ENCODE data around the gene TMEM14A.

Gene TMEM14A

GRCh38 chr6:52725143-52725534 is 54.2 kb downstream of the TMEM14A start:
- Histone ChIP-seq H3K4me3 (ENCODE audit: low read depth, low read length) (no peak overlapping the region), H3K23ac (ENCODE audit: low read length) (no peak overlapping the region), H3K79me1 (ENCODE audit: low read length) (no peaks in the 10 kb centered on the region), H2BK120ac (ENCODE audit: insufficient read depth, low read length, poor library complexity) (no peak overlapping the region), H3K4ac (ENCODE audit: low read depth, low read length) (no peak overlapping the region), H3K27me3 (ENCODE audit: insufficient read depth, low read length) (no peaks in the 10 kb centered on the region), H2AK5ac (ENCODE audit: low read length) (no peak overlapping the region), H3K18ac (ENCODE audit: low read length) (no peak overlapping the region), H3K9me3 (ENCODE audit: insufficient read depth, low read depth, low read length) (no peaks in the 10 kb centered on the region), H2BK12ac (ENCODE audit: low read length) (no peak overlapping the region), H4K91ac (ENCODE audit: low read depth, low read length) (no peak overlapping the region), H3K27ac (ENCODE audit: low read depth, low read length) (no peak overlapping the region), H3K14ac (ENCODE audit: low read length) (no peak overlapping the region), H3K4me1 (ENCODE audit: control insufficient read depth in 1 of 2, insufficient read depth in 2 of 2, low read length in 2 of 2) (peaks cover 2 to 3% of the 10 kb centered on the region in 2 experiments), H3K79me2 (ENCODE audit: control insufficient read depth, insufficient read depth, low read length, poor library complexity) (no peaks in the 10 kb centered on the region), H3K36me3 (ENCODE audit: control insufficient read depth in 1 of 2, insufficient read depth in 2 of 2, low read length in 2 of 2) (no peaks in the 10 kb centered on the region), H4K8ac (ENCODE audit: low read depth, low read length) (no peak overlapping the region), H2BK5ac (ENCODE audit: low read depth, low read length, poor library complexity) (no peak overlapping the region), H3K4me2 (ENCODE audit: low read length) (no peak overlapping the region), H3K9ac (ENCODE audit: low read length) (no peak overlapping the region), H4K12ac (ENCODE audit: low read depth, low read length) (no peak overlapping the region), H2AFZ (ENCODE audit: insufficient read depth, low read length, poor library complexity) (no peak overlapping the region)
- no CpG with 5 or more reads among the region's 3 CpGs for WGBS (ENCODE audit: extremely low coverage, insufficient coverage, insufficient read length)
- peak in 1 of 2 donors; percentile 3 for DNase-seq

DNA sequence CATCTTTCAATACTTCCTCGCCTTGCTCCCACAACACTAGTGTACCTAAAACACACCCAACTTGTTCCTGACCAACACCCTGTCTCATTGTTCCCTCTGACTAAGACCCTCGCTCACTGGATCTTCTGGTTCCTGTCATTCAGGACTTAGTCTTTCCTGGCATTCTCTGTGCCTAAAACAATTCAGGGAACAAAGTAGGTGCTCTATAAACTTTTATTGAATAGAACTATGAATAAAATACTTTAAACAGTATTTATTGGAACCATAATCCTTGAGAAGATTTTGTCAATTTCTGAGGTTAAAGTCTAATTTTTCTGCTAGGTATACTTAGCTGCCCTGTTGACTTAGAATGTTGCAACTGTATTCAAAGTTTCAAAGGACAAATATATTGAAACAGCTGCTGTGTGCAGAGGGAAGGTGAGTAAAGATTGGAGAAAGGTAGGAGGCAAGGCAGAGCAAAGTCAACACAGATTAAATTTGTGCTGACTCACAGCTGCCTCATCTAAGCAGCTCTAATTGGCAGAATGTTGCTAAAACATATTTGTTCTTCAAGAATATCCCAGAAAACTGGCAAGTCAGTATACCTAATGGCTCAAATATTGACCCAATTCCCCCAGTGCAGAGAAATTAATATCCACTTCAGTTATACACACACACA is 54.8 kb downstream of the TMEM14A start:
- Histone ChIP-seq H3K27me3 (ENCODE audit: insufficient read depth, low read length) (no peaks in the 10 kb centered on the region), H3K4me2 (ENCODE audit: low read length) (no peak overlapping the region), H3K4me1 (ENCODE audit: control insufficient read depth in 1 of 2, insufficient read depth in 2 of 2, low read length in 2 of 2) (peaks cover 2 to 3% of the 10 kb centered on the region in 2 experiments), H3K9ac (ENCODE audit: low read length) (no peak overlapping the region), H2AK5ac (ENCODE audit: low read length) (no peak overlapping the region), H3K79me2 (ENCODE audit: control insufficient read depth, insufficient read depth, low read length, poor library complexity) (no peaks in the 10 kb centered on the region), H3K23ac (ENCODE audit: low read length) (no peak overlapping the region), H3K36me3 (ENCODE audit: control insufficient read depth in 1 of 2, insufficient read depth in 2 of 2, low read length in 2 of 2) (no peaks in the 10 kb centered on the region), H4K8ac (ENCODE audit: low read depth, low read length) (no peak overlapping the region), H2BK5ac (ENCODE audit: low read depth, low read length, poor library complexity) (no peak overlapping the region), H3K4me3 (ENCODE audit: low read depth, low read length) (no peak overlapping the region), H3K27ac (ENCODE audit: low read depth, low read length) (no peak overlapping the region), H3K9me3 (ENCODE audit: insufficient read depth, low read depth, low read length) (no peaks in the 10 kb centered on the region), H4K12ac (ENCODE audit: low read depth, low read length) (no peak overlapping the region), H4K91ac (ENCODE audit: low read depth, low read length) (no peak overlapping the region), H3K18ac (ENCODE audit: low read length) (no peak overlapping the region), H3K14ac (ENCODE audit: low read length) (no peak overlapping the region), H2AFZ (ENCODE audit: insufficient read depth, low read length, poor library complexity) (no peak overlapping the region), H2BK12ac (ENCODE audit: low read length) (no peak overlapping the region), H3K4ac (ENCODE audit: low read depth, low read length) (no peak overlapping the region), H2BK120ac (ENCODE audit: insufficient read depth, low read length, poor library complexity) (no peak overlapping the region), H3K79me1 (ENCODE audit: low read length) (no peaks in the 10 kb centered on the region)
- no CpG with 5 or more reads among the region's 2 CpGs for WGBS (ENCODE audit: extremely low coverage, insufficient coverage, insufficient read length)
- DNase-seq: no peak

- Histone ChIP-seq H2BK5ac (ENCODE audit: low read depth, low read length, poor library complexity) (no peak overlapping the region), H3K79me2 (ENCODE audit: control insufficient read depth, insufficient read depth, low read length, poor library complexity) (no peaks in the 10 kb centered on the region), H2BK120ac (ENCODE audit: insufficient read depth, low read length, poor library complexity) (no peak overlapping the region), H4K91ac (ENCODE audit: low read depth, low read length) (no peak overlapping the region), H2BK12ac (ENCODE audit: low read length) (no peak overlapping the region), H3K9me3 (ENCODE audit: insufficient read depth, low read depth, low read length) (no peaks in the 10 kb centered on the region), H4K12ac (ENCODE audit: low read depth, low read length) (no peak overlapping the region), H2AFZ (ENCODE audit: insufficient read depth, low read length, poor library complexity) (no peak overlapping the region), H3K18ac (ENCODE audit: low read length) (no peak overlapping the region), H4K8ac (ENCODE audit: low read depth, low read length) (no peak overlapping the region), H3K79me1 (ENCODE audit: low read length) (no peaks in the 10 kb centered on the region), H3K36me3 (ENCODE audit: control insufficient read depth in 1 of 2, insufficient read depth in 2 of 2, low read length in 2 of 2) (no peaks in the 10 kb centered on the region), H2AK5ac (ENCODE audit: low read length) (no peak overlapping the region), H3K23ac (ENCODE audit: low read length) (no peak overlapping the region), H3K14ac (ENCODE audit: low read length) (no peak overlapping the region), H3K4me1 (ENCODE audit: control insufficient read depth in 1 of 2, insufficient read depth in 2 of 2, low read length in 2 of 2) (peaks cover 2 to 3% of the 10 kb centered on the region in 2 experiments), H3K27me3 (ENCODE audit: insufficient read depth, low read length) (no peaks in the 10 kb centered on the region), H3K4me3 (ENCODE audit: low read depth, low read length) (no peak overlapping the region), H3K27ac (ENCODE audit: low read depth, low read length) (no peak overlapping the region), H3K4me2 (ENCODE audit: low read length) (no peak overlapping the region), H3K9ac (ENCODE audit: low read length) (no peak overlapping the region), H3K4ac (ENCODE audit: low read depth, low read length) (no peak overlapping the region)
- DNase-seq: no peak
- no CpG with 5 or more reads among the region's 2 CpGs for WGBS (ENCODE audit: extremely low coverage, insufficient coverage, insufficient read length)
Observed at GRCh38 chr6:52726193-52726542, 55.3 kb downstream of the TMEM14A start.

DNA sequence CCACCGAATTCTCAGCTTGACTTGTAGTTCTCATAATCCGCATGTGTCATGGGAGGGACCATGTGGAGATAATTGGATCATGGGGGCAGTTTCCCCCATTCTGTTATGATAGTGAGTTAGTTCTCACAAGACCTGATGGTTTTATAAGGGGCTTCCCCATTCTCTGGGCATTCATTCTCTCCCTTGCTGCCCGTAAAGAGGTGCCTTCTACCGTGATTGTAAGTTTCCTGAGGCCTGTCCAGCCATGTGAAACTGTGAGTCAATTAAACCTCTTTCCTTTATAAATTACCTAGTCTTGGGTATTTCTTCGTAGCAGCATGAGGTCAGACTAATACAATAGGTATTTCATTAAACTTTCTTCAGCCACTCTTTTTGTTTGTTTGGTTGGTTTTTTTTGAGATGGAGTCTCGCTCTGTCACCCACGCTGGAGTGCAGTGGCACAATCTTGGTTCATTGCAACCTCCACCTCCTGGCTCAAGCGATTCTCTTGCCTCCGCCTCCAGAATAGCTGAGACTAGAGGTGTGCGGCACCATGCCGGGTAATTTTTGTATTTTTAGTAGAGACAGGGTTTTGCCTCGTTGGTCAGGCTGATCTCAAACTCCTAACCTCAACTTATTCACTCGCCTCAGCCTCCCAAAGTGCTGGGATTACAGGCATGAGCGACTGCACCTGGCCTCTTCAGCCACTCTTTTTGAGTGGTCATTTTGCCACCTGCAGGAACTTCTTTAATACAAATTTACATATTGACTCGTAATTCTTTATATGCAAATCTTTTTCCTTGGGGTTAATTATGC is 56.0 kb downstream of the TMEM14A start:
- Histone ChIP-seq H3K27me3 (ENCODE audit: insufficient read depth, low read length) (no peaks in the 10 kb centered on the region), H3K79me1 (ENCODE audit: low read length) (no peaks in the 10 kb centered on the region), H2BK120ac (ENCODE audit: insufficient read depth, low read length, poor library complexity) (no peak overlapping the region), H3K4ac (ENCODE audit: low read depth, low read length) (no peak overlapping the region), H3K4me2 (ENCODE audit: low read length) (no peak overlapping the region), H3K36me3 (ENCODE audit: control insufficient read depth in 1 of 2, insufficient read depth in 2 of 2, low read length in 2 of 2) (no peaks in the 10 kb centered on the region), H3K18ac (ENCODE audit: low read length) (no peak overlapping the region), H3K23ac (ENCODE audit: low read length) (no peak overlapping the region), H3K27ac (ENCODE audit: low read depth, low read length) (no peak overlapping the region), H2AK5ac (ENCODE audit: low read length) (no peak overlapping the region), H3K9ac (ENCODE audit: low read length) (no peak overlapping the region), H4K8ac (ENCODE audit: low read depth, low read length) (no peak overlapping the region), H3K4me3 (ENCODE audit: low read depth, low read length) (no peak overlapping the region), H3K14ac (ENCODE audit: low read length) (no peak overlapping the region), H2BK5ac (ENCODE audit: low read depth, low read length, poor library complexity) (no peak overlapping the region), H3K4me1 (ENCODE audit: control insufficient read depth in 1 of 2, insufficient read depth in 2 of 2, low read length in 2 of 2) (peaks cover 2 to 3% of the 10 kb centered on the region in 2 experiments), H4K91ac (ENCODE audit: low read depth, low read length) (no peak overlapping the region), H3K79me2 (ENCODE audit: control insufficient read depth, insufficient read depth, low read length, poor library complexity) (no peaks in the 10 kb centered on the region), H4K12ac (ENCODE audit: low read depth, low read length) (no peak overlapping the region), H3K9me3 (ENCODE audit: insufficient read depth, low read depth, low read length) (no peaks in the 10 kb centered on the region), H2BK12ac (ENCODE audit: low read length) (no peak overlapping the region), H2AFZ (ENCODE audit: insufficient read depth, low read length, poor library complexity) (no peak overlapping the region)
- WGBS (ENCODE audit: extremely low coverage, insufficient coverage, insufficient read length): no CpG with 5 or more reads among the region's 15 CpGs
- DNase-seq: no peak
